SK-N-MC (cell line): Measurements from ENCODE around the gene OGFOD1.

Experiments used
- EZH2 ChIP-seq: fragments of 200-600 bp; sonication (generic); IDR thresholded peaks from one replicate; pipeline ENCODE4 v1.6.1; 2017; ENCODE audit warnings: antibody characterized with exemption
- POLR2AphosphoS5 ChIP-seq: IDR thresholded peaks from 2 replicates; pipeline ENCODE4 v1.6.1; 2012; ENCODE audit warnings: mild to moderate bottlenecking, low read depth, low read length, borderline replicate concordance

DNA sequence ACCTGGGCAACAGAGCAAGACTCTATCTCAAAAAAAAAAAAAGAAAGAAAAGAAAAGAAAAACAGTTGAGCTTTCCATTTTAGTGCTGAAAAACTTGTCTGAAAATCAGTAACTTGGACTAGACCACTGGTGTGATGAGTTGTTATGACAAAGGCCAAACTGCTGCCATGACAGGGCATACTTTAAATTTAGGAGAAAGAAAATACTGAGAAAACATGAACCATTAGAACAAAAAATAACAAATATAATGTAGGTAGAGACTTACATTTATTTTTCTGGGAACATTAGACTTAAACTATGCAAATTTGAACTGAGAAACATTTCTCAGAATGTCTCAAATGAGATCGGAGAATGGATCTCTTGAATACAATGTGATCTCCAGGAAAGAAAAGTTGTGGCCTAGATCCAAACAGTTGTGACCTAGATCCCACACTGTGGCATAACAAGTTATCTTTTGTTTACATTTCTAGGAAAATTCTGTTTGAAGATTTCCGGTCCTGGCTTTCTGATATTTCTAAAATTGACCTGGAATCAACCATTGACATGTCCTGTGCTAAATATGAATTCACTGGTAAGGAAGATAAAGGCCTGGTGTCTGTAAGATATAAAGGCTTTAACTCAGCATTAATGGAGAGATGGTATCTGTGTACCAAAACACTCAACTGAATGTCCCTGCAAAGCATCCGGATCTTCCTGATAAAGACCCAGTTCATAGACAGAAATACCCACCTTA is 10.9 kb downstream of the OGFOD1 start:
- no peak for TF ChIP-seq EZH2
- no peak for TF ChIP-seq POLR2AphosphoS5
